Parathyroid adenoma (tissue), 2 donors: ENCODE results near the gene C10orf90.
"Not testable (repeated sequence)": the region's sequence is repeated elsewhere in the genome, so short reads cannot be mapped to it uniquely, and the experiment has no call there.

ENCODE experiments used
- H2AFZ ChIP-seq: fragments of 300-600 bp; sonication (generic); one replicate; pipeline ENCODE4 v1.7.0; 2017; ENCODE audit warnings: antibody characterized with exemption, mild to moderate bottlenecking
- H3K27ac ChIP-seq: fragments of 300-600 bp; sonication (generic); one replicate; pipeline ENCODE4 v1.7.0; 2017
- H3K27me3 ChIP-seq: fragments of 300-600 bp; sonication (generic); one replicate; pipeline ENCODE4 v1.7.0; 2017; ENCODE audit warnings: low read length; ENCODE audit not compliant: control insufficient read depth, insufficient read depth
- H3K36me3 ChIP-seq: fragments of 300-600 bp; sonication (generic); one replicate; pipeline ENCODE4 v1.7.0; 2017; ENCODE audit warnings: low read length; ENCODE audit not compliant: control insufficient read depth, insufficient read depth
- H3K4me1 ChIP-seq: fragments of 300-600 bp; sonication (generic); one replicate; pipeline ENCODE4 v1.7.0; 2017; ENCODE audit warnings: control low read depth
- H3K4me2 ChIP-seq: fragments of 300-600 bp; sonication (generic); one replicate; pipeline ENCODE4 v1.7.0; 2017; ENCODE audit warnings: low read length
- H3K4me3 ChIP-seq: fragments of 300-600 bp; sonication (generic); one replicate; pipeline ENCODE4 v1.7.0; 2017; ENCODE audit warnings: low read depth, low read length
- H3K79me2 ChIP-seq: fragments of 300-600 bp; sonication (generic); one replicate; pipeline ENCODE4 v1.7.0; 2017; ENCODE audit warnings: control low read depth
- H3K9ac ChIP-seq: fragments of 300-600 bp; sonication (generic); one replicate; pipeline ENCODE4 v1.7.0; 2017; ENCODE audit warnings: mild to moderate bottlenecking
- H3K9me3 ChIP-seq: fragments of 300-600 bp; sonication (generic); one replicate; pipeline ENCODE4 v1.7.0; 2017; ENCODE audit warnings: low read length; ENCODE audit not compliant: control insufficient read depth
- CTCF ChIP-seq: fragments of 300-600 bp; sonication (generic); IDR thresholded peaks from one replicate; pipeline ENCODE4 v1.7.0; 2017; ENCODE audit warnings: antibody characterized with exemption, mild to moderate bottlenecking
- donor health status: primary hyperparathyroidism.

The C10orf90 gene

GRCh38 chr10:126561294-126561920, 109.1 kb downstream of the C10orf90 start:
- H3K4me1 ChIP-seq = no peaks in the 10 kb centered on the region
- H2AFZ ChIP-seq = peak overlapping the region; percentile 62
- H3K27me3 ChIP-seq = no peaks in the 10 kb centered on the region
- no peaks in the 10 kb centered on the region for H3K36me3 ChIP-seq
- H3K27ac ChIP-seq = no peak overlapping the region
- no peaks in the 10 kb centered on the region for H3K79me2 ChIP-seq
- no peak for TF ChIP-seq CTCF
- no peak overlapping the region for H3K4me2 ChIP-seq
- H3K9me3 ChIP-seq = no peaks in the 10 kb centered on the region
- H3K9ac ChIP-seq = no peak overlapping the region
- H3K4me3 ChIP-seq = no peak overlapping the region

GRCh38 chr10:126558881-126559280, 111.6 kb downstream of the C10orf90 start:
- no peak overlapping the region for H3K4me2 ChIP-seq
- H3K36me3 ChIP-seq = no peaks in the 10 kb centered on the region
- no peak overlapping the region for H3K4me3 ChIP-seq
- no peak overlapping the region for H3K27ac ChIP-seq
- H2AFZ ChIP-seq = no peak overlapping the region
- no peak for TF ChIP-seq CTCF
- no peak overlapping the region for H3K9ac ChIP-seq
- H3K4me1 ChIP-seq = no peaks in the 10 kb centered on the region
- H3K79me2 ChIP-seq = no peaks in the 10 kb centered on the region
- no peaks in the 10 kb centered on the region for H3K9me3 ChIP-seq
- H3K27me3 ChIP-seq = no peaks in the 10 kb centered on the region

- Histone ChIP-seq H2AFZ (no peak overlapping the region), H3K27ac (no peak overlapping the region), H3K79me2 (no peaks in the 10 kb centered on the region), H3K4me2 (no peak overlapping the region), H3K9ac (no peak overlapping the region), H3K9me3 (no peaks in the 10 kb centered on the region), H3K4me3 (no peak overlapping the region), H3K27me3 (no peaks in the 10 kb centered on the region), H3K4me1 (no peaks in the 10 kb centered on the region), H3K36me3 (no peaks in the 10 kb centered on the region)
- TF ChIP-seq CTCF = no peak
These were observed 119.3 kb downstream of the C10orf90 start for GRCh38 chr10:126551202-126551601.

- H3K9me3 ChIP-seq, H3K79me2 ChIP-seq, H3K27ac ChIP-seq, H3K9ac ChIP-seq, H3K4me3 ChIP-seq, H3K4me1 ChIP-seq, H3K36me3 ChIP-seq, H3K4me2 ChIP-seq, H2AFZ ChIP-seq, H3K27me3 ChIP-seq: not testable (repeated sequence)
These were observed 119.9 kb downstream of the C10orf90 start for GRCh38 chr10:126550586-126550985.

GRCh38 chr10:126549344-126549743, 121.1 kb downstream of the C10orf90 start:
- Histone ChIP-seq H3K36me3 (no peaks in the 10 kb centered on the region), H3K4me2 (no peak overlapping the region), H3K4me1 (no peaks in the 10 kb centered on the region), H3K9ac (no peak overlapping the region), H3K9me3 (no peaks in the 10 kb centered on the region), H2AFZ (no peak overlapping the region), H3K79me2 (no peaks in the 10 kb centered on the region), H3K4me3 (no peak overlapping the region), H3K27me3 (no peaks in the 10 kb centered on the region), H3K27ac (no peak overlapping the region)
- TF ChIP-seq CTCF = no peak
